NCI-H1694 (cell line): ENCODE measurements around the gene TTC29.
"Not testable (repeated sequence)": the region's sequence is repeated elsewhere in the genome, so short reads cannot be mapped to it uniquely, and the experiment has no call there.

Experiments
- DNase-seq: peaks from one replicate; lab custom pipeline; 2025; lab: John Stamatoyannopoulos, UW

The TTC29 gene

DNA sequence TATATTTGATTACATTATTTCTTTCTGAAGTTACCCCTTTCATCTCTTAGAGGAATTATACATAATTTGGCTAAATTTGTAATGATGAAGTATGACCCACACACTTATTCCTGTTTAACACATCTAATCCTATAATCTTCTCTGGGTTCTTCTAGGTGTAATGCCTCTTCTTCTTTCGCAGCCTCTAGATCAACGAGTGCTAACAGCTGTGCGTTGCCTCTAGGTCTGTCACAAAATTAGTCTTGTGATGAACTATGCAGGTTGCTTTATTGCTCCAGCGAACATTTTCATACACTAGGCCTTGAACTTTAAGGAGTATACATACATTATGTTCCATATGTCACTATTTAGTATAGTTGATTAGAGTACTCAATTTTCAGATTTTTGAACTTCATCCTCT lies 89.9 kb downstream of the TTC29 start:
- DNase-seq = no peak

- no peak for DNase-seq
Measured at GRCh38 chr4:146852360-146852759, 93.3 kb downstream of the TTC29 start.

- no peak for DNase-seq
Measured at GRCh38 chr4:146847345-146847744, 98.3 kb downstream of the TTC29 start.

GRCh38 chr4:146846882-146847281 lies 98.8 kb downstream of the TTC29 start:
- no peak for DNase-seq

DNA sequence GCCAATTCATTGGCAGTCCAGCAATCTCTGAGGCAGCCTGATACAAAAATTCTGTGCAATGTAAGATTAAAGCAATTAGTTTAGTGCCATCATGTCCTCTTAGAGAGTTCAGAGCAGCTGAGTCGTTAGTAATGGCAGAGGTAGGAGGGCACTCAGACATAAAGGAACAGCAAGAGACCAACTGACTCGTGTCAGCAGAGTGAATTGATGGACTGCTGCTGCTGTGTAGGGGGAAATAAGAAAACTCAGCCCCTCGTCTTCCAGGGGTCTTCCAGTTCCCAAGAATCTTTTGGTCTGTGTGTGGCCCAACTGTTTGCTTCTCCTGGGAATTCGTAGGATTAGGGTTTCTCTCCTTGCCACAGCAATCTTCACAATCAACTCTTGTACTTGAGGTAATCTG lies 100.9 kb downstream of the TTC29 start:
- no peak for DNase-seq

DNA sequence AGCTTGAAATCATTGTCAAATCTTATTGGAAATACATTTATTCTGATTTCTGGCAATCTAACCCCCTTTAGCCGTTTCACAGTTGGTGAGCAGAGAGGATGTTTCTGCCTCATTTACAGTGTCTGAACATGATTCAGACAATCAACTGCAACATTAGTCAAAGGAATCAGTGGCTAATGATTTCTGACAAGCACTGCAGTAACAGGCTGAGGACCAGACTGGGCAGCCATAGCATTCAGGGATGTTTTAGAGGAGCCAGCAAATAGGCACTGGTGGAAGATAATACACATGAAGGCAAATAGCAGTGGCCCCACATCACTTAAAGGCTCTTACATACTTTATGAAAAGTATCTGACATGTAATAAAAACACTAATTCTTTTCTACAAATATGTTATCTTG lies 102.8 kb downstream of the TTC29 start:
- DNase-seq = no peak

DNA sequence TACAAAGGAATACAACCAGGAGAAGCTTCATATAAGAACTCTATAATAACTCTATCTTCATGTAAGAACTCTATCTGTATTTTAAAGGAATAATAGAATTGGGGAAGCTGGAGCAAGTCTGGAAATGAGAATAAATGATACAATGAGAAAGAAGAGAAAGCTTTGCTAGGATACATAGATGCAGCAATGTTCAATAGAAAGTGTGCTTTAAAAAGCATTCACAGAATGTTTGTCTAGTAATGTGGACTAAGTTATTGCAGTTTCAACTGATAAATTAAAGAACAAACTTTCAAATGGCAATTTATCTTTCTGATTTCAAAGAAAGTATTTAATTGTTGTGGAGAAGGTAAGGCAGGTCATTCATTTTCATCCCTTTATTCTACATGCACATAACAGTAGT lies 104.9 kb downstream of the TTC29 start:
- DNase-seq = no peak

GRCh38 chr4:146835096-146835495 lies 110.6 kb downstream of the TTC29 start:
- no peak for DNase-seq

DNA sequence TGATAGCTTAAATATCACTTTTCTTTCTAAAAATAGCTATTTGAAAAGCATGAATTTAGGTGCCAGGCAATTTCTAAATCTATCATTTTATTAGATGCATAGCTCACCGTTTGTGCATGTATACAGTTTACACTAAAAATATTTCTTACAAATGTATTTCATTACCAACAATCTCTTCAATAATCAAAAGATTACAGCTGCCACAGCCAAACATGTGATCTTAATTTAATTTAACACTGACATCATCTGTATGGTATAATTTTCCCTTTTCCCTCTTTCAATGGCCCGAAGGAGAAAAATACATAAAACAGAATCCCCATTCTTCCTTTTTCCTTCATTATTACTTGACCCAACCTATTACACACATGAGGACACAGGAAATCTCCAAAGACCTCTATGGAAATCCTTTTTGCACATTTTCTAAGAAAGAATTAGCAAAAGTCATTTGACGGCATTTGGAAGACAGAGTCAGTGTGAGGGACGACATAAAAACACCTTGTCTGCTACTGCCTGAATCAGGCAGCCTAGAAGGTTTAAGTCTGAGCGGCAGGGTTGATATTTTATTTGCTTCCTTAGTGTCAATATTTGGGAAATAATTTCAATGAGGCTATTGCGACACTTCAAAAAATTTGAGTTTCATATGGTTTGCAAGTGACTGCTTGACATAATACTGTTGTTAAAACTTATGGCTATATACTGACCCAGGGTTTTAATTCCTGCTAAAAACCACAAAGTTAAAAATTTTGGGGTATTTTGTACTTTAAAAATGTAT lies 111.2 kb downstream of the TTC29 start:
- DNase-seq = no peak

DNA sequence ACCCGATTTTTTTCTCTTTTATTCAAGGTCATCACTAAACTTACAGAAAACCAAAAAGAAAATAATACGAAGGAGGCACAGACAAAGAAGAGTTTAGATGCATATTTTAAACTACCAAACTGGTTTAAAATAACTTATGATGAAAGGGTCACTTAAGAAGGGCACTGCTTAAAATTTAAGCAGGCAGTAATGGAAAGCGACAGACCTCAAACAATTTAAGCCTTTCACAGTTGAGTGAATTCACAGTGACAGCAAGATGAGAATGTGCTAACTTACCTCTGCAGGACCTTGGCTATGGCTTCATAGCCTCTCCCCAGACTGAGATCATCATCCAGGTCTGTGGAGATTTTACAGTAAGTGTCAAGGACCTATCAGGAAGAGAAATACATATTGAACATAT lies 112.1 kb downstream of the TTC29 start:
- DNase-seq = no peak

GRCh38 chr4:146822980-146823379 lies 122.7 kb downstream of the TTC29 start:
- not testable (repeated sequence) for DNase-seq

DNA sequence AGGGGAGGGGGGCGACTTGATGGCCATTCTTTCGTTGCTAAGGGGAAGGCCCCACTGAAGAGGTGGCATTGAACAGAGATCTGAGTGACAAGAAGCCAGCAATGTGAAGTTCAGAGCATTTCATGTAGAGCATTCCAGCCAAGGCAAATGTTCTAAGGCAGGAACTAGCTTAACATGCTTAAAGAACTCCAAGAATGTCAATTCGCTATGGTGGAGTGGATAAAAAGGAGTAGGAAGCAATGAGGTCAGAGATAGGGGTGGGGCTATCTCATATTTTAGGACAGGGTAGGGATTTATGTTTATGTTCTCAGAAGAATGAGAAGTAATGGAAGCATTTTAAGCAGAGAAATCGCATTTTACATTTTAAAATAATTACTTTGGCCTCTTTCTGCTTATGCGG lies 130.9 kb downstream of the TTC29 start:
- no peak for DNase-seq

DNA sequence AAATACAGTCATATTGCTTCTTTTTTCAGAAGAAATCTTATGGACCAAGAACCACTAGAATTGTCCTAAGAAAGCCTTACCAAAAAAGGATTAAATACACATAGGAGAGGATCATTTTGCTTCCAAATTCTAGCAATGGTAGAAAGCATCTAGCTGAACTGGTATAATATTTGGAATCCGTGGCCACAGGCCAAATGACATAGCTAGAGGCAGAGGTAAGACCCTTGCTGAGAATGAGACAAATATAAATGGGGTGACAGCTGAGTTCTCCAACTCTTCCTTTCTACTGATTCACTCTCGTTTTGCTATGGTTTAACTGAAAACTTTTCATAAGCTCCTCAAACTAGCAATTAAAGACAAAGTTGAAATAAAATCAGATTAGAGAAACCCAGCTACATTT lies 150.0 kb downstream of the TTC29 start:
- DNase-seq = no peak

DNA sequence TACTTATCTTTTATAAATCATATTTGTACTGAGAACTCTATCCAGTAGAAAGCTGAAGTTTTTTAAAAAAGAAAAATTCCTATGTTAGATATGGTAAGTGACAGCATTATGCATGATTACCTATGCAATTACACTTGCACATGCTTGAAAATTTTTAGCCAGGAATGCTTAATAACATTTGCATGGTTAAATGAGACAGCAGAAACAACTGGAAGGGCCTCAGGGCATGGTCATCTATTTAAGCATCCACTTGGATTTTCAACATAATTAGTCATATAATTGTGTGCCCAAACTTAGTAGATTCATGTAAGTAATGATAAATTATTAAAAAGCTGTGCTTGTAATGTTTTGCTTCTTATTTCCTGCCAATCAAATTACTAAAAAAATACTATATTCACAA lies 151.9 kb downstream of the TTC29 start:
- DNase-seq = no peak

DNA sequence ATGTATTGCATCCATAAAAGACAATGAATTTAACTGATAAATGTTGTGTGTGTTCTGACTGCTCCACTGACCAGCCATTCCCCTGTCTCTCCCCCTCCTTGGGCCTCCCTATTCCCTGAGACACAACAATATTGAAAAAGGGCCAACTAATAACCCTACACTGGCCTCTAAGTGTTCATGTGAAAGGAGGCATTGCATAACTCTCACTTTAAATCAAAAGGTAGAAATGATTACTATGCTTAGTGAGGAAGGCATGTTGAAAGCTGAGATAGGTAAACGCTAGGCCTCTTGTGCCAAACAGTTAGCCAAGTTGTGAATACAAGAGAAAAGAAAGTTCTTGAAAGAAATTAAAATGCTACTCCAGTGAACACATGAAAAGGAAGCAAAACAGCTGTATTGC lies 154.2 kb downstream of the TTC29 start:
- DNase-seq = no peak

DNA sequence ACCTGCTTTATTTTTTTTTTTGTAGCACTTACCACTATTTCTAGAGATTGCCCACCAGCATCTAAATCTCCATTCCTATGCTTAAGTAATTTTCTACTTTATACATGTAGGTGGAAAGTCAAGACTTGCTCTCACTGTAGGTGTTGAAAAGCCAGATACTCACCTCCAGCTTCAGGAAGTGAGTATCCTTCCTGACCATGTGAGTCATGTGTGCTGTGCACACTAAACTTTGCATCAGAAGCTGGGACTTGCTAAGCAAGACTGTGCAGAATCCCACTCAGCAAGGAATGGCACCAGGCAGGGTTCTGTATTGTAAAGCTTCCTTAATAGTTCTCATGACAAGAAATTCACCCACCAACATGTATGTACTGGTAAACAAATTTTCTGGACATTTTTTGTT lies 155.1 kb downstream of the TTC29 start:
- DNase-seq = no peak

GRCh38 chr4:146787731-146788130 lies 157.9 kb downstream of the TTC29 start:
- no peak for DNase-seq

GRCh38 chr4:146776691-146777090 lies 169.0 kb downstream of the TTC29 start:
- no peak for DNase-seq

DNA sequence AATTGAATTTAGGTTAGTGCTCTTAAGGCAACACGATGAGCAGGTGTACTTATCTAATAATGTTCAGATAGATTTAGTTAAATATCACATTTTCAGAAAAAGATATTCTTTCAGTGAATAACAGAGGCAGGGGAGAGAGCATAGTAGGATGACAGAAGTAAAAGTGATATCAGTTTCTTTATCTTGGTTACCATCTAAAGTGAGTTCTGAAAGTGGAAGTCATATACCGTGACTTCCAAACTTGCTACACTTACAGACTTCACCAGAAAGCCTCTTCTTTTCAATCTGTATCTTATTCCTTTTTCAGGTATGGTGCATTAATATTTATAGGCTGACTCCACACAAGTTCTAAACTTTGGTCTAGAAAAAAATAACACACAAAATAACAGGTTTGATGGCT lies 182.1 kb downstream of the TTC29 start:
- no peak for DNase-seq

DNA sequence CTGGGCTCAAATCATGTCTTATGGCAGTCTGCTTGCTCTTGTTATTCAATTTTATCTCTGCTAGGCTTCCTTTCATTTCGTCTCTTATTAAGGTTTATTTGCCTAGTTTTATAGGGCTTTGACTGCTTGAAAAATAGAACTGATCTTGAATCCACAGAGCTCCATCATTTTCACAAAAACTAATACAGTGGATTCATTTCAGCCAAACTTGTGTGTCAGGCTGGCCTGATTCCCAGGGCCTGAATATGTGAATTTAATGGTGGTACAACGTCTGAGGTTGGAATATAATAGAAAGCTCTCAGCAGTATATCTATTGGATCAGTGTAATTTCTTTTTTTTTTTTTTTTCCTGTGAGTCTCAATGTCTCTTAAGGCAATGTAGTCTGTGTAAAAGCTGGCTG lies 183.6 kb downstream of the TTC29 start:
- DNase-seq = no peak

GRCh38 chr4:146742416-146742815 lies 203.2 kb downstream of the TTC29 start:
- DNase-seq = no peak

GRCh38 chr4:146739182-146739581 lies 206.5 kb downstream of the TTC29 start:
- DNase-seq = no peak

DNA sequence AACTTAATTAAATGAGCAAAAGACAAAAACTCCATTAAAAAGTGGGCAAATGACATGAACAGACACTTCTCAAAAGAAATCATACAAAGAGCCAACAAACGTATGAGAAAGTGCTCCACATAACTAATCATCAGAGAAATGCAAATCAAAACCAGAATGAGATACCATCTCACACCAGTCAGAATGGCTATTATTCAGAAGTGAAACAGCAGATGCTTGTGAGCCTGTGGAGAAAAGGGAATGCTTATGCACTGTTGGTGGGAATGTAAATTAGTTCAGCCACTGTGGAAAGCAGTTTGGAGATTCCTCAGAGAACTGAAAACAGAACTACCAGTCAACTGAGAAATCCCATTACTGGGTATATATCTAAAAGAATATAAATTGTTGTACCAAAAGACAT lies 222.1 kb downstream of the TTC29 start:
- not testable (repeated sequence) for DNase-seq

DNA sequence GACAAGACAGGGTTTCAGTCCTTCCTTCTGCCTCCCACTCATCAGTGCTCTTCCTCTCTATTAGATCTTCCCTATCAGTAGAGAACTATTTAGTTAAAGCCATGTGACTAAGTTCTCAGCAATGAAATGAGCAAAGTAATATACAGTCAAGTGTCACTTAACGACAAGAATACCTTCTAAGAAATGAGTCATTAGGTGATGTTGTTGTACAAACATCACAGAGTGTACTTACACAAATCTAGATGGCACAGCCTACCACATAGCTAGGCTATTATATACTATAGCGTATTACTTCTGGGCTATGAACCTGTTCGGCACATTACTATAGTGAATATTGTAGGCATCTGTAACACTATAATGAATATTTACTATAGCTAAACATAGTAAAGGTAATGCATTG lies 235.7 kb downstream of the TTC29 start:
- no peak for DNase-seq
